GM18907 (cell line): ENCODE results near the gene RFXANK.
A peak's percentile ranks its signal among the peaks of the same experiment; 100 is the strongest.
"Not testable (repeated sequence)": the region's sequence is repeated elsewhere in the genome, so short reads cannot be mapped to it uniquely, and the experiment has no call there.

ENCODE experiments used
- ATAC-seq: cut with Tn5 transposase; IDR thresholded peaks from one replicate; pipeline ENCODE4 v1.9.1; 2021; ENCODE audit warnings: mild to moderate bottlenecking, moderate library complexity; ENCODE audit not compliant: unreplicated experiment

RFXANK gene

GRCh38 chr19:19204181-19204580 is 12.1 kb downstream of the RFXANK start:
- no peak for ATAC-seq

- ATAC-seq = no peak
Measured at GRCh38 chr19:19205416-19206410, 13.7 kb downstream of the RFXANK start.

- no peak for ATAC-seq
Measured at GRCh38 chr19:19206938-19207337, 14.9 kb downstream of the RFXANK start.

DNA sequence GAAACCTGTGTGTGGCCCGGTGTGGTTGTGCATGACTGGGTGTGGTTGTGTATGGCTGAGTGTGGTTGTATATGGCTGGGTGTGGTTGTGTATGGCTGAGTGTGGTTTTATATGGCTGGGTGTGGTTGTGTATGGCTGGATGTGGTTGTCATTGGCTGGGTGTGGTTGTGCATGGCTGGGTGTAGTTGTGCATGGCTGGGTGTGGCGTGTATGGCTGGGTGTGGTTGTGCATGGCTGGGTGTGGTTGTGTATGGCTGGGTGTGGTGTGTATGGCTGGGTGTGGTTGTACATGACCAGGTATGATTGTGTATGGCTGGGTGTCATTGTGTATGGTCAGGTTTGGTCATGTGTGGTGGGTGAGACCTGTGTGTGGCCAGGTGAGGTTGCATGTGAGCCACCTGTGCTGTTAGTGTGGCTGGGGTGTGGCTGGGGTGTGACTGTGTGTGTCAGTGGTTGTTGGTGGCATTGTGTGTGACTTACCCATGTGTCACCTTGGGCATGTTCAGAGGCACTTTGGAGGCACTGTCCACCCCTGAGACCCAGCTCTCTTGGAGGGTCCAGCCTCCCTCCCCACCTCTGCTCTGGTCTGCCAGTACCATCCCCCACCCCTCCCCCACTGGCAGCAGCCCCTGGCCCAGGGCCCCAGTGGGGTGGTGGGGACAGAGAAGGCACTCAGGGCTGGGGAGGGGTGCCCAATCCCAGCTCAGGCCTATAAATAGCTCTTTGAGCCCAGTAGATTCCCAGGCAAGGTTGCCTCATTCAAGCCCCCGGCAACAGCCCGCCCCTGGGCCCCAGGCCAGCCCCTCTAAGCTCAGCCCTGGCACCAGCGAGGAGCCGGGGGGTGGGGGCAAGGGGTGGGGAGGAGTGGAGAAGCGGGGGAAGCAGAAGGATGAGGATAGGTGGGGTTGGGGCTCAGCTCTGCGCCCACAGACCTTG is 15.8 kb downstream of the RFXANK start:
- no peak for ATAC-seq

- ATAC-seq = no peak
Measured at GRCh38 chr19:19209372-19209771, 17.3 kb downstream of the RFXANK start.

GRCh38 chr19:19211499-19212420 is 19.7 kb downstream of the RFXANK start, which contains the start of gene NCAN:
Gene NCAN, plus strand, starts transcription at chr19:19211958. Its CDS starts 4,996 bp downstream, at chr19:19216954.
- ATAC-seq = no peak

DNA sequence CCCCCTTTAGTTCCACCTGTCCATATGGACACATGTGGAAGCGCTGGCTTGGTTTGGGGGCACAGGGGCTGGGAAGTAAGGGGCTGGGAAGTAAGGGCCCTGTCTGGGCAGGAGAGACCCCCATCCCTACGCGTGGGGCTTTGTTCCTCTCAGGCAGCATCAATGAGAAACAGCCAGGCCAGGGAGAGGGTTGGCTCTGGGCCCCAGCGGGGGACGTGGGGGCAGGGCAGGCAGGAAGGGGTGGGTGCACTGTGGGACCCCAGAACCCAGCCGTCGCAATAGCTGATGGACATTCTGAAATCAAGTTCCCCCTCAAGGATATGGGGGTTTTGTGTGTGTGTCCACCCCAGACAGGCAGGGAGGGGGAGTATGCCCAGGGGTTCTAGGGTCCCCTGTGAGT is 20.9 kb downstream of the RFXANK start:
- no peak for ATAC-seq

GRCh38 chr19:19213426-19214158 is 21.5 kb downstream of the RFXANK start:
- no peak for ATAC-seq

DNA sequence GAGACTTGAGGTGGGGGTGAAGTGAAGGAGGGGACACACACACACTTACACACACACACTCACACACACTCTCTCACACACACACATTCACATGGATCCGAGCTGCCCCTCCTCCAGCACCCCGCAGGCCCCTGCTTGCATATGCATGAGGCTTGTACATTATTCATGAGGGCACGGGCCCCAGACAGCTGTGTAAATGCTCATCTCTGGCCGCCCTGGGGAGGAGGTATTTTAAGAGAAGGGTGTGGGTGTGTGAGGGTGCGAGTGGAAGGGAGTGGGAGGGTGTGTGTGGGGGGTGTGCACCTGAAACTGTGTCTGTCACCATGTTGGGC is 22.1 kb downstream of the RFXANK start:
- no peak for ATAC-seq

- no peak for ATAC-seq
Measured at GRCh38 chr19:19214892-19215291, 22.8 kb downstream of the RFXANK start.

- ATAC-seq = no peak
Measured at GRCh38 chr19:19215792-19216191, 23.7 kb downstream of the RFXANK start.

DNA sequence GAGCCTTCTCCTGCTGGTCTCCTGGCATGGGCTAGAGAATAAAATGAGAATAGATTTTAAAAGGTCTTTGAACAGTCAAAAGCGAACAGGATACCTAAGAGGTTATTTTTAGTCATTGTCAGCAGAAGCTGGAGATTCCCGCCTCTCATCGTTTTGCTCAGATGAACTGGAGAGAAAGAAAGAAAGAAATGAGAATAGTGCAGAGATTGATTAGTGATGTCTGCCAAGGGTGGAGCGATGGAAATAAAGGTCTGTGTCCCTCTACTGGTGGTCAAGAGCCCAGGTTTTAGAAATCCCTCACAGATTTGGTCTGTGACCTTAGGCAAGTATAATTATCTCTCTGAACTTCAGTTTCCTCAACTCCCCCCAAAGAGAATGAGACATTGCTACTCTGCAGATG is 25.0 kb downstream of the RFXANK start:
- ATAC-seq = no peak

- no peak for ATAC-seq
Measured at GRCh38 chr19:19218911-19219310, 26.9 kb downstream of the RFXANK start.

- ATAC-seq = not testable (repeated sequence)
Measured at GRCh38 chr19:19221000-19221399, 28.9 kb downstream of the RFXANK start.

GRCh38 chr19:19223060-19223459 is 31.0 kb downstream of the RFXANK start:
- no peak for ATAC-seq

DNA sequence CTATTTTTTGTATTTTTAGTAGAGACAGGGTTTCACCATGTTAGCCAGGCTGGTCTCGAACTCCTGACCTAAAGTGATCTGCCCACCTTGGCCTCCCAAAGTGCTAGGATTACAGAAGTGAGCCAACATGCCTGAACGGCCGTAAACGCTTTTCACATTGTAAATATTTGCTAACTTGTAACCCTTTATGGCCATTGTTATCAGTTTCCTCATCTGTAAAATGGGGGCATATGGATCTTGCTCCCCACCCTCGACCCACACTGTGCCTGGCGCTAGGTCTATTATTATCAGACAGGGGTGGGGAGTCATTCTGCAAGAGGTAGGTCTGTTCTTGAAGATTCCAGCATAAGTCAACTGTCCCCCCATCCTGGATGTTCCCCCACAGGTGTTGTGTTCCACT is 31.6 kb downstream of the RFXANK start:
- no peak for ATAC-seq

GRCh38 chr19:19224150-19224851 is 32.2 kb downstream of the RFXANK start:
- ATAC-seq = no peak

DNA sequence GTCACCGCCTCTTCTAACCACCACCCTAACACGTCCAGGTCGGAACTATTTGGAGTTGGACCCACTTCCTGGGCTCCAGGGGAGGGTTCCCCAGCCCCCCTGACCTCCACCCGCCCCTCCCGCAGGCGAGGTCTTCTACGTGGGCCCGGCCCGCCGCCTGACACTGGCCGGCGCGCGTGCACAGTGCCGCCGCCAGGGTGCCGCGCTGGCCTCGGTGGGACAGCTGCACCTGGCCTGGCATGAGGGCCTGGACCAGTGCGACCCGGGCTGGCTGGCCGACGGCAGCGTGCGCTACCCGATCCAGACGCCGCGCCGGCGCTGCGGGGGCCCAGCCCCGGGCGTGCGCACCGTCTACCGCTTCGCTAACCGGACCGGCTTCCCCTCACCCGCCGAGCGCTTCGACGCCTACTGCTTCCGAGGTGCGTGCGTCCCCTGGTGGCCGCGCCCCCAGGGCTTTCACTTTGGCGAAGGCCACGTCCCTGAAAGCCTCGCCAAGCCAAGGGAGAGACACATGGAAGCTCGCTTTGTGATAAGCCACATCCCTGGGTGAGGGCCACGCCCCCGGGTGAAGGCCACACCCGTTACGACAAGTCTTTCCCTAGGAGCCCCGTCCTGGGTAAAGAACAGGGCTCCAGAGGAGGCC is 32.9 kb downstream of the RFXANK start:
- peak; percentile 63 for ATAC-seq

DNA sequence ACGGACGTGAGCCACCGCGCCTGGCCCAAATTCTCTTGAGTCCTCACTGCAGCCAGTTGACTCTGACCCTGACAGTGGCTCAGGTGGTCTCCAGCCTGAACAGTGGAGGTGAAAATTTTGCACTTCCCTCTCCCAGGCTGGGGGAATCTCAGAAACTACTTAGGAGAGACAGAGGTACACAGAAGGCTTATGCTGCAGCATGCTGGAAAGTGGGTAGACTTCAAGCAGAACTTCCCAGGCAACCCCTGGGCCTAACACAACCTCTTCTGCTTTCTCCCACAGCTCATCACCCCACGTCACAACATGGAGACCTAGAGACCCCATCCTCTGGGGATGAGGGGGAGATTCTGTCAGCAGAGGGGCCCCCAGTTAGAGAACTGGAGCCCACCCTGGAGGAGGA is 34.1 kb downstream of the RFXANK start:
- no peak for ATAC-seq
